NCI-H2081 (cell line): ENCODE data around the gene ARHGEF4.
"Not testable (repeated sequence)": the region's sequence is repeated elsewhere in the genome, so short reads cannot be mapped to it uniquely, and the experiment has no call there.

Experiments
- DNase-seq, 2 experiments: peaks; one replicate each; lab custom pipeline; 2025; lab: John Stamatoyannopoulos, UW

The ARHGEF4 gene

DNA sequence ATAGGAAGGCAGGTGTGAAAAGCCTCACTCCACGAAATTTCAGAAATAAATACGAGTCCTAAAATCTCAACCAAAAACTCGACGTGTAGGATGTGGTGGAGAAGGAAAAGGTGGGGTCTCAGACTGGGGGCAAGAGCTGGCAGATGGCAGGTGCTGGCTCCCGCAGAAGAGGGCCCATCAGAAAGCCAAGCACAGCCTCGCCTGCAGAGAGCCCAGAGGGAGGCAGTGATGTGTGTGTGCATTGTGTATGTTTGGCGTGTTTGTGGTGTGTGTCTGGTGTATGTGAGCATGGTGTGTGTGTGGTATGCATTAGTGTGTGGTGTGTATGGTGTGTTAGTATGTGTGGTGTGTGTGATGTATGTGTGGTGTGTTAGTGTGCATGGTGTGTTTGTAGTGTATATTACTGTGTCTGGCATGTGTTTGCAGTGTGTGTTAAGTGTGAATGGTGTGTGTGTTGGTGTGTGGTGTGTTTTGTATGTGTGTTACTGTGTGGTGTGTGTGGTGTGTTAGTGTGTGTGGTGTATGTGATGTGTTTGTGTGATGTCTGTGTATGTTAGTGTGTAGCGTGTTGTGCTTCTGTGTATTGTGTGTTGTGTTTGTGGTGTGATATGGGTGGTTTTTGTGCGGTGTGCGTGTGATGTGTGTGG lies 140.0 kb downstream of the ARHGEF4 start:
- DNase-seq: no peak

DNA sequence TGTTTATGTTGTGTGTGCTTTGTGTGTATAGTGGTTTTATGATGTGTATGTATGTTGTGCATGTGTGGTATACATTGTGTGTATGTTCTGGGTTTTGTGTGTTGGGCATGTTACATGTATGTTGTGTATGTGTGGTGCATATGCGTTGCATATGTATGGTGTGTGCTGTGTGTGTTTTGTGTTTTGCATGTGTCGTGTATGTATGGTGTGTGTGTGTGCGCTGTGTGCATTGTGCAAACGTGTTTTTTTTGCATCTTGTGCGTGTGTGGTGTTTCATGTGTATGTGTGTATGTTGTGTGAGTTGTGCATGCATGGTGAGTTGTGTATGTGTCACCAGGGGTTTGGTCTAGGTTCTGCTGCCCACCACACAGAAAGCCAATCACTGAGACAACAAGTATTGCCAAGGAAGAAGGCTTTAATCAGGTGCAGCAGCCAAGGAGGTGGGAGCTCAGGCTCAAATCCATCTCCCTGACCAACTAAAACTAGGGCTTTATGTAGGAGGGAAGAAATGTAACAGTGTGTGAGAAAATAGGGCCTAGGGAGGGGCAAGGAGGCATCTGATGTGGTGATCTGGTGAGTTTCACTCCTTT lies 140.8 kb downstream of the ARHGEF4 start:
- no peak for DNase-seq

DNA sequence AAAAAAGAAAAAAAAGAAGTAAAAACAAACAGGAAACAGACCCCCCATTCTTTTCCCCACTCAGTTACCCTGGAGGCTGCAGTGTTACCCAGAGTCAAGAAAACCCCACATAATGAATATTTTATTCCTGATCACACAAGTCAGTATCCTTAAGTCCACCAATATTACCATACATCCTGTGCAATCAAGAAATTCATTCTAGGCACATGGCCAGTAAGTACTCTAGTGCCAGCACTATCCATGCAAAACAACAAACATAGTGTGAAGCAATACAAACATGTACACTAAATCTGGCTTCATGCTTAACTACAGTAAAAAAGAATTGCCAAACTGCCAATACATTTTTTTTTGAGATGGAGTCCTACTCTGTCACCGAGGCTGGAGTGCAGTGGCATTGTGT lies 145.0 kb downstream of the ARHGEF4 start:
- no peak for DNase-seq

DNA sequence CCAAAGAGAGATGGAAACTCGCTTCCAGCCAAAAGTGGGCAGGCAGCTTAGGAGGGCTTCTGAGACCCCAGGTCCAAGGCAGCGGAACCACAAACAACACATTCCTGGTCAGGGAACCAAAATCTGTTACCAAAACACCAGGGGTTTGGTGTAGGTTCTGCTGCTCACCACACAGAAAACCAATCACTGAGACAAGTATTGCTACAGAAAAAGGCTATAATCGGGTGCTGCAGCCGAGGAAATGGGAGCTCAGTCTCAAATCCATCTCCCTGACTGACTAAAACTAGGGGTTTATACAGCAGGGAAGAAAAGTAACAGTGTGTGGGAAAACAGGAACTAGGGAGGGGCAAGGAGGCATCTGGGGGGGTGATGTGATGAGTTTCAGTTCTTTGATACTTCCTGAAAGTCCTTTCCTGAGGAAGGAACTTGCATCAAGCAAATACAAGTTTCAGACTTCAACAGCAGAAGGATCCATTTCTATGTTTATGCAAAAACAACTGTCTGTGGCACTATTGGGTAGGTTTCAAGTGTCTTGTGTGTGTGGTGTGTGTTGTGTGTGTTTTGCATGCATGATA lies 148.6 kb downstream of the ARHGEF4 start:
- no peak for DNase-seq

DNA sequence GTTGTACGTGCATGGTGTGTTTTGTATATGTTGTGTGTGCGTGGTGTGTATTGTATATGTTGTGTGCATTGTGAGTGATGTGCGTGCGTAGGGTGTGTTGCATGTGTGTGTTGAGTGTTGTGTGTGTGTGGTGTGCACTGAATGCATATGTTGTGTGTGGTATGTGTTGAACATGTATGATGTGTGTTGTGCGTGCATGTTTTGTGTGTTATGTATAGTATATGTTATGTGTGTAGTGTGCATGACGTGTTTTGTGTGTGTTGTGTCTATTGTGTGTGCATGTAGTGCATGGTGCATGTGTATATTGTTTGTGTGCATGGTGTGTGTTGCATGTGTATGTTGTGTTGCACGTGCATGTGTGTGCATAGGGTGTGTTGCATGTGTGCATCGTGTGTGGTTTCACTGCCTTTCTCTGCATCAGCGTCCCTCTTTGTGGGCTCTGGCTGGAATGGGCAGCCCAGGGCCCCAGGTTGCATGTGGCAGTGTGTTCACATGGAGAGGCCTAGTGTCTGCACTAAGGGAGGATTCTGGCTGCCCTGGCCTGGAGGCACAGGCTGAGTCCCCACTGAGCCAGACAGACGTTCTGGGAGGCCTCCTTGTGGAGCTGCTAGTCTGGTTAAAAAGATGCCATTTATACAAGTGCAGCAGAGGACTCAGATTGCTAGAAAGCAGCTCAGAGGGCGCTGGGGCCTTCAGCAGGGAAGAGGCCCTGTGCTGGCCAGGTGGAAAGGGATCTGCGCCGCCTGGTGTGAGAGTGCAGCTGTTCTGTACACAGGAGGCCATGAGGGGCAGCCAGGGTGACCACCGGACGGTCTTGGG lies 149.3 kb downstream of the ARHGEF4 start:
- DNase-seq: no peak

DNA sequence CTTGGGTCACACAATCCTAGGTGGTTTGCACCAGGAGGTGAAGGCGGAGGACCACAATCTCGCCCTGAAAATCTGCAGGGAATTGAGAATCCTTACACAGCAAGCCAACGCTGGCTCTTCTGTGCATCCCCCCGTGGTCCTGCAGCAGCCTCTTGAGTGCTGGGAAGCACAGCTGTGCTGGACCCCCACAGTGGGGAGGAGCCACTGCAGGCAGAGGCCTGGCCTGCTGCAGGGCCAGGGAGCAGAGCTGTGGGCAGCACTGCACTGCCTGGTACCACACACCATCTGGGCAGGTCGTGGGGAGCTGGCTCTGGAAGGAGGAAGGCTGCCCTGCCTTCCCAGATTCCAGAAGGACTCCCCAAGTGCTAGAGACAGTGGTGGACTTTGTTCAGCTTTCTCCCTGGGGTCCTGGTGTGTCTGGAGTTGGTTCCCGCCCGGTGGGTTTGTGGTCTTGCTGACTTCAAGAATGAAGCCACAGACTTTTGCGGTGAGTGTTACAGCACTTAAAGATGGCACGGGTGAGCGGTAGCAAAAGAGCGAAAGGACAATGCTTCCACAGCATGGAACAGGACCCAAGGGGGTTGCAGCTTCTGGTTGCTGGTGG lies 150.3 kb downstream of the ARHGEF4 start:
- no peak for DNase-seq

DNA sequence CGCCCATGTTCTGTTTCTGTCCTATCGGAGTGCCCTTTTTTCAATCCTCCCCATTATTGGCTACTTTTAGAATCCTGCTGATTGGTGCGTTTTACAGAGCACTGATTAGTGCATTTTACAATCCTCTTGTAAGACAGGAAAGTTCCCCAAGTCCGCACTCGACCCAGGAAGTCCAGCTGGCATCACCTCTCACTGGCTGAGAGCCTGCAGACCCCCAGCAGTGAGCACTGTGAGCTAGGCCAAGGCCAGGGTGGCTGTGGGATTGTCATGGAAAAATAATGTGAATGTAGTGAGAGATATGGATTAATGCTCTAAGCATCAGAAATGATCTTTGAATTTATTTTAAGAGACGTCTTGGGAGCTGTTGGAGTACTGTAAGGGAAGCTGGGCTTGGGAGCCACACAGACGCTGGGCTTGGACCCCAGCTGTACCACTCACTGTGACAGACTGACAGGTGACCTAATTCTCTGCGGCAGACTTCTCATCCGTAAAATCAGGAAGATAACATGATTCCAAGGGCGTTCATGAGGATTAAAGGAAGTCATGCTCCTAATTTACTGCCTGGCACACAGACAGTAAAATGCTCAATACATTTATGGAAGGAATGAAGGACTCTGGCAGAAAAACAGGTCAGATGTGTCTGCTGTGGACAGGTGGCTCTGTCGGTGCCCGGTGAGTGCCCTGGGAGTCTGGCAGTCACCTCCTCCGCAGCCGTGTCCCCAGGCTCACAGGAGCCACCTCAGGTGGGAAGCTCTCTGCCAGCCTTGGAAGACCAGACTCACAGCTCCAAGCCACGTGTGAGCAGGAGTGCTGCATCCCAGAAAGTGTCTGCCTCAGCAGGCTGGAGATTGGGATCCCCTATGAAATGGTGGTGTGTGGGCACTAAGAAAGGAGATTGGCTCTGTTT lies 151.1 kb downstream of the ARHGEF4 start:
- DNase-seq: no peak

DNA sequence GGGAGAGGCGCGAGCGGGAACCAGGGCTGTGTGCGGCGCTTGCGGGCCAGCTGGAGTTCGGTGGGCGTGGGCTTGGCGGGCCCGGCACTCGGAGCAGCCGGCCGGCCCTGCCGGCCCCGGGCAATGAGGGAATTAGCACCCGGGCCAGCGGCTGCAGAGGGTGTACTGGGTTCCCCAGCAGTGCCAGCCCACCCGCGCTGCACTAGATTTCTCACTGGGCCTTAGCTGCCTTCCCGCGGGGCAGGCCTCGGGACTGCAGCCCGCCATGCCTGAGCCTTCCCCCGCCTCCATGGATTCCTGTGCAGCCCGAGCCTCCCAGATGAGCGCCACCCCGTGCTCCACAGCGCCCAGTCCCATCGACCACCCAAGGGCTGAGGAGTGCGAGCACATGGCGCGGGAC lies 154.7 kb downstream of the ARHGEF4 start:
- DNase-seq: not testable (repeated sequence)

DNA sequence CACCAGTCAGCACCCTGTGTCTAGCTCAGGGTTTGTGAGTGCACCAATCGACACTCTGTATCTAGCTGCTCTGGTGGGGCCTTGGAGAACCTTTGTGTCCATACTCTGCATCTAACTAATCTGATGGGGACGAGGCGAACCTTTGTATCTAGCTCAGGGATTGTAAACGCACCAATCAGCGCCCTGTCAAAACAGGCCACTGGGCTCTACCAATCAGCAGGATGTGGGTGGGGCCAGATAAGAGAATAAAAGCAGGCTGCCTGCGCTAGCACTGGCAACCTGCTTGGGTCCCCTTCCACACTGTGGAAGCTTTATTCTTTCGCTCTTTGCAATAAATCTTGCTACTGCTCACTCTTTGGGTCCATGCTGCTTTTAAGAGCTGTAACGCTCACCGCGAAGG lies 155.3 kb downstream of the ARHGEF4 start:
- DNase-seq: not testable (repeated sequence)

DNA sequence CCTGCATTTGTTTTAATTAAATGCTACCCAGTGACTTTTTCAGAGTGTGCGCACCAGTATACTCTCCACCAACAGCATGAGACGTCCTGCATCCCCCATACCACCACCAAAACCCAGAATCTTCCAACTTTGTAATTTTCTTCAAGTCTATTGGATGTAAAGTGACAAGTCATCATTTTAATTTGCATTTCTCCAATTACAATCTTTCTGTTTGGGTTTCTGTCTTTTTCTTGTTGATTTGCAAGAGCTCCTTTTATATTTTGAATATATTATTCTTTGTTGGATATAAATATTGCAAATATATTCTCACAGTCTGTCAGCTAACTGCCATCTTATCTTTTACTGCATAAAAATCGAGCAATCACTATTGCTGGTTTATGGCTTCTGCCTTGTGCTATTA lies 160.0 kb downstream of the ARHGEF4 start:
- DNase-seq: no peak

DNA sequence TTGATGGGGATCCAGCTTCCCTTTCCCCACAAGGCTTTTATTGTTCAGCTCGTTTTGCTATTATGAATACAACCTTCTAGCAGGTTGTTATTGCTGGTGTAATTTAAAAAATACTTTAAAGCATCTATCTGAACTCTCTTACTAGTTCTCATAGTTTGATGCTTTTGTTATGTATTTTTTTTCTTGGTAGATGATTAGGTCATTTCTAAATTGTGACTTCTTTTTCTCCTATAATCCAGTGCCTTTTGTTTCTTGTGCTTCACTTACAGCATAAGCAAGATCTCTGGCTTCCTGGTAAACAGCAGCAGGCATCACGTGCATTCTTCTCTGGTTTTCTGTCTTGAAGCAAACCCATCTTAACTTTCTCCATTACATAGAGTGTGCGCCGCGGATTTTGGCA lies 160.5 kb downstream of the ARHGEF4 start:
- DNase-seq: no peak

DNA sequence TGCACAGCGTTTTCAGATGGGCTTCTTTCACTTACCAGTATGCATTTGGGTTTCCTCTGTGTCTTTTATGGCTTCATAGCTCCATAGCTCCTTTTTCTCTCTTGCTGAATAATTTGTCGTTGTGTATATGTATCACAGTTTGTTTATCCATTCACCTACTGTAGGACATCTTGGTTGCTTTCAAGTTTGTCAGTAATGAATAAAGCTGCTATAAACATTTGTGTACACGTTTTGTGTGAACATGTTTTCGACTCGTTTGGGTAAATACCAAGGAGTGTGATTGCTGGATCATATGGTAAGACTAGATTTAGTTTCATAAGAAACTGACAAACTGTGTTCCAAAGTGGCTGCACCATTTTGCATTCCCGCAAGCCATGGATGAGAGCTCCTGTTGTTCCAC lies 161.8 kb downstream of the ARHGEF4 start:
- DNase-seq: no peak

DNA sequence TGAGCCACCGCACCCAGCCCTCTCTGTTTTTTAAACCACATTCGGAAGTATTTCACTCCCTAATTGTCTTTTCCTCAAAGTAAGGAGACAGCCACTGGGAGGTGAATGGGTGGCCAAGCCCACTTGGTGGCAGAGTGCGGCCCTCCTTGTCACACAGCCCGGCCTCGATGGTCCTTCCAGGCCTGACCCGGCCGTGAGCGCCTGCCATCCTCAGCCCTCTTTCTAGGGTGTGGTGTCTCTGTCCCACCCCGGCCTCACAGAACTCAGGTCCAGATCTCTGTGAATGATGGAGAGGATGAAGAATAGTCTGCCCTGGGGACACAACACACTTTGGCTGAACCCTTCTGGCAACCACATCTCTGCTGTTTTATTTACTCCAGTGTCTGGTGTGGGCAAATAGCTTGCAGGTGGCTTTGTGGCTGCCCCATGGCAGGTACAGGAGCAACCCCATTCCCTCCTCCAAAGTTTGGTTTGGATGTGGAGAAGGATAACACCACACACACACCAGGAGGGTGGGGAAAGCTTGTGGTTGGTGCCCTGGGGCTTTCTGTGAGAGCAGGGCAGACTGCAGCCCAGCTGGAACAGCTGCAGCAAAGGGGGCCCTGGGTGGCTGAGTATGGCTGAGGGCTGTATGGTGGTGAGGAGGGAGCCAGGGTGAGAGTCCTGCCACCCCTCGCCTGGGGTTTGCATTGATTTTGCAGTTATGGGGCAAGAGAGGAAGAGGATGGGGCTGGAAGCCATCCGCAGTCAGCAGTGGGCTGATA lies 167.9 kb downstream of the ARHGEF4 start:
- DNase-seq: no peak

DNA sequence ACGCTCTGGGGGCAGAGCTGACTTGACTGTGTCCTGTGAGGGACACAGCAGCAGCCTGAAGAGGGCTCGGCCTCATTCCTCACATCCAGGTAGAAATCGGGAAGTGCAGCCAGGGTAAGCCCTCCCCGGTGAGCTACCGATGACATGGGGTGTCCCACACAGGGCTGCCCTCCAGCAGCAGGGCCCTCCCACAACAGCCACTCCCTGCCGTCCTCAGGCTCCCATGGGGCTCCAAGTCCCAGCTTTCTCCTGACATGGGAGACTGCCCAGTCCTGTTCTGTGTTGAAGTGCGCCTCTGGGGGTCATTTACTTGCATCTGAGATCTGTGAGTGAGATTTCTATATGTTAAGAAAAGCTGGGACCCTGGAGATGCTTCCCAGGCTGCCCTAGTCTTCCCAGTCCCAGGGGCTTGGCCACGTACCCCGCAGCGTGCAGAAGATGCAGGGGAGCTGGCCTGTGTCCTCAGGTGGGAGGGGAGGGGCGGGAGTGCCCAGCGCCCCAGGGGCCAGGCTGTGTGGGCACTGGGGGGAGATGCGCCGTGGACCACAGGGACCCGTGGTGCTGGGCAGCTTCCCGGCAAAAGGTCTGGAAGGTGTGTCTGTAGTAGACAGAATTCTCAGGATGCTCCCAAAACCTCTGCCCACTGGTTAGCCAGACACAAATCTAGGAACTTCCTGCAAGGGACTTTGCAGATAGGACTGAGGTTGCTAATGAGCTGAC lies 168.7 kb downstream of the ARHGEF4 start:
- DNase-seq: no peak

DNA sequence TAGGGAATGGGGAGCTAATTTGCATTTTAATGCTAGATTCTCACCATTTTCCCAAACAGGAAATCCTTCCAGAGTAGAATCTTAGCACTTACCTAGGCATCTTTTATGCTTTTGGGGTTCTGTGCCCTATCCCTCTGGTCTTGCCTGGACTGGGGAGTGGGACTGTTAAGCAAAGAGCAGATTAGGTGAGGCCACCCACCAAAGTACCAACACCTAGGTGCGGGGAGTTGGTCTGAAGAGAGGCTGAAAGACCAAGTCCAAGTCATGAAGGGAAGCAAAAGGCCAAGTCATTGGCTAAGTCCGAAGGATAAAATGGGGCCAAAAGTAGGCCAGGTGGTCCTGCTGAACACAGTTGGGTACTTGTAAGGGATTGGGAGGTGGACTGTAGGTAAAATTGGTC lies 169.8 kb downstream of the ARHGEF4 start:
- DNase-seq: no peak

DNA sequence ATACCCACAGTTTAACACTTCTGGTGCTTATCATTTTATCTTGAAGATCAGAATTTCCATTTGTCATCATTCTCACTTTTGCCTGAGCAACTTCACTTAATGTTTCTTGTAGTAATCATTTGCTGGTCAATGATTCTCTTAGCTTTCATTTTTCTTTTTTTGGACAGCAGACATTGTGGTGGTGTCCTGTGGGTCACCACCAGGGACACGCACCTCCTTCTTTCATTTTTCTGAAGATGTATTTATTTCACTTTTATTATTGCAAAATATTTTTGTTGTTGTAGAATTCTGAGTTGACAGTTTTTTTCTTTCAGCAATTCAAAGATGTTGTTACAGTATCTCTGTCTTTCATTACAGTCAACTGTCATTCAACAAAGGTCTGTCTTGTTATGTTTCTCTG lies 172.3 kb downstream of the ARHGEF4 start:
- DNase-seq: no peak

DNA sequence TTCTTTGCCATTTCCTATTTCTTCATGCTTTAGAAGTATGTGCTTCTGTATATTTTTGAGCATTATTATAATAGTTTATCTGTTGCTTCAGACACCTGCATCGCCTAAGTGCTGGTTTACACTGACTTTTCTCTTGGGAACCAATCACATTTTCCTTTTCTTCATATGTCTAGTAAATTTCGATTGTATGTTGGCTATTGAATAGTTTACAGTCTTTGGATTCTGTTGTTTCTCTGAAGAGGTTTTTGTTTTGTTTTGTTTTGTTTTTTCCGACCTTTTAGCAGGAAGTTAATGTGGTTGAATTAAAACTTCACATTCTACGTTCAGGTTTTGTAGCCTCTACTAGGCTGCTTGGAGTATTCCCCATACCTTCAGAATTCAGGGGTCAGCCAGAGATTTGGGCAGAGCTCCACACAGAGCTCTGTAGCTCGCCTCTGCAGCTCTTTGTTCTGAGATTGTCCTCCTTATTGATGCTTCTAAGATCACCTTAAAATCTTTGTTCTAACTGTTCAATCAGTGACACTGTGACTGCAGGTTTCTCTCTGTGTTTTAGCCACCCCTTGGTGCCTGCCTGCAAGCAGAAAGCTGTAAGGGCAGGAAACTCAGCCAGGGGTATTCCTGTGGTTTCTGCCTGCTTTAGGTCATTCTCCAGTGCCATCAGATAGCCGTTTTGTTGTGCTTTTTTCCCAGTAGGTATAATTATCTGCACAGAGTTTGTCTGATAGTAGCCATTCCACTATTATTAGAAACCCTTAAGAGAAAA lies 173.2 kb downstream of the ARHGEF4 start:
- no peak for DNase-seq

DNA sequence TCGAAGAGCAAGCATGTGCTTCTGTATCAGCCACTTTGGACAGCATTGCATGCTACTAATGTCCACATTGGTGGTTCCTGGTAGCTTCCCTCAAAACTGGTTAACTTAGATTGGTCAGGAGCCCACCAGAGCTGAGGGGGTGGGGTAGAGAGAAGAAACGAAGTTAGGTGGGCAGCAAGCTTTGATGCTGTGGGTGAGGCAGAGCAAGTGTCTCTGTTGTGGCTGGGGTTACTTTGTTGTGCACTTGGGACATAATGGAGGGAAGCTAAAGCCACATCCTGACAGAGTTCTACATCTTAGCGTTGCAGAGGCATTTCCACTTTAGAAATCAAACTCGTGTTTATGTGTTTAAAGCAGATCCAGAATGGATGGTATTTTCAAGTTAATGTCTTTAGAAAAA lies 173.9 kb downstream of the ARHGEF4 start:
- DNase-seq: no peak

DNA sequence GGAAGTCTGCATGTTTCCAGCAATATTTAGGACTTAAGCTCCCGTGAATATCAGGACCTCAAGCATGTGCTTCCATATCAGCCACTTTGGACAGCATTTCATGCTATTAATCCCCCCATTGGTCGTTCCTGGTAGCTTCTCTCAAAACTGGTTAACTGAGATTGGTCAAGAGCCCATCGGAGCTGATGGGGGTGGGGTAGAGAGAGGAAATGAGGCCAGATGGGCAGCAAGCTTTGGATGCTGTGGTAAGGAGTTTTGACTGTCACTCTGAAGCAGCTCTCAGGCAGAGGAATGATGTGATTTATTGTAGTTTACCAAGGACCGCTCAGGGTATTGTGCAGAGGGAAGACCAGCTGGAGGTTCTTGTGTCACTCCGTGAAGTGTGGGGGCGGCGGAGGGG lies 174.8 kb downstream of the ARHGEF4 start:
- DNase-seq: no peak
